A549 (cell line): Measurements from ENCODE around the gene MYLK. TPM values are rescaled to one million over a fixed set of nuclear protein-coding genes. Genes with fewer than 3 reads are reported as not detected.
A peak's percentile ranks its signal among the peaks of the same experiment; 100 is the strongest.
"Not testable (repeated sequence)": the region's sequence is repeated elsewhere in the genome, so short reads cannot be mapped to it uniquely, and the experiment has no call there.

Experiments used
- ATAC-seq, 2 experiments: fragments of 200-7000 bp in 1 of 2; fragments of >200 bp in 1 of 2; cut with Nextera tagmentation in 1 of 2; cut with Tn5 transposase in 1 of 2; 3 replicates each; pipeline versions ENCODE4 v1.8.0 to v1.9.1; 2018 to 2020; ENCODE audit warnings: mild to moderate bottlenecking in 1 of 2, moderate library complexity in 1 of 2
- CTCF ChIA-PET: fragments of 300-600 bp; sonication (Branson Sonifier 250); formaldehyde crosslinking; extraction: SDS; loops from one replicate; lab custom pipeline; 2021; ENCODE audit warnings: antibody characterized with exemption, inconsistent platforms; lab: Yijun Ruan, JAX
- POLR2A ChIA-PET: fragments of 350-600 bp; formaldehyde crosslinking; extraction: SDS; loops from one replicate; lab custom pipeline; 2021; ENCODE audit warnings: antibody characterized with exemption, inconsistent platforms; lab: Yijun Ruan, JAX
- DNase-seq, 2 experiments: peaks; one replicate each; pipeline versions ENCODE4 v3.0.0 to v3.0.0-alpha.2; 2011 to 2016; ENCODE audit warnings: low read depth in 1 of 2, low spot score in 1 of 2
- FAIRE-seq: peaks from 2 replicates; lab custom pipeline; 2011; peaks lifted over from hg19 to GRCh38; lab: Jason Lieb, UNC
- H3K27ac ChIP-seq, 2 experiments: fragments of >200 bp; sonication (Bioruptor Twin); formaldehyde crosslinking; 3 replicates each; pipeline ENCODE4 v1.5.1; 2016 to 2017
- H3K4me1 ChIP-seq: fragments of >200 bp; sonication (Bioruptor Twin); formaldehyde crosslinking; 3 replicates; pipeline ENCODE4 v1.6.1; 2016
- H3K4me2 ChIP-seq: fragments of >200 bp; sonication (Bioruptor Twin); formaldehyde crosslinking; 3 replicates; pipeline ENCODE4 v1.6.1; 2016
- H3K4me3 ChIP-seq: fragments of >200 bp; sonication (Bioruptor Twin); formaldehyde crosslinking; 3 replicates; pipeline ENCODE4 v1.5.1; 2016
- H3K9me3 ChIP-seq: fragments of >200 bp; sonication (Bioruptor Twin); formaldehyde crosslinking; 3 replicates; pipeline ENCODE4 v1.6.1; 2016
- CEBPB ChIP-seq, 2 experiments: fragments of >200 bp in 1 of 2; sonication (Bioruptor Twin) in 1 of 2; formaldehyde crosslinking in 1 of 2; IDR thresholded peaks; 2 replicates each; pipeline ENCODE4 v1.6.1; 2012 to 2016
- E2F6 ChIP-seq: IDR thresholded peaks from 2 replicates; pipeline ENCODE4 v1.6.1; 2012; ENCODE audit warnings: low read depth, borderline replicate concordance
- EP300 ChIP-seq, 2 experiments: fragments of >200 bp; sonication (Bioruptor Twin); formaldehyde crosslinking; IDR thresholded peaks; 2 replicates in 1 of 2; 3 replicates in 1 of 2; pipeline ENCODE4 v1.6.1; 2016 to 2017
- ESRRA ChIP-seq: fragments of 150-350 bp; IDR thresholded peaks from 2 replicates; pipeline ENCODE4 v1.6.1; 2014; ENCODE audit warnings: mild to moderate bottlenecking, low read length, borderline replicate concordance
- FOSB ChIP-seq: fragments of 250-450 bp; sonication (Bioruptor Pico); IDR thresholded peaks from 2 replicates; pipeline ENCODE4 v1.5.0; 2020; ENCODE audit warnings: mild to moderate bottlenecking, moderate library complexity
- FOSL2 ChIP-seq, 2 experiments: fragments of 450-650 bp in 1 of 2; fragments of >200 bp in 1 of 2; sonication (Bioruptor Twin) in 1 of 2; formaldehyde crosslinking; IDR thresholded peaks; 2 replicates each; pipeline versions ENCODE4 v1.5.0 to v1.6.1; 2016 to 2020; ENCODE audit warnings: mild to moderate bottlenecking in 1 of 2, moderate library complexity in 1 of 2
- FOXS1 ChIP-seq: fragments of 250-450 bp; sonication (Bioruptor Pico); IDR thresholded peaks from 2 replicates; pipeline ENCODE4 v1.5.0; 2020; ENCODE audit warnings: mild to moderate bottlenecking, moderate library complexity
- GATA3 ChIP-seq: IDR thresholded peaks from 2 replicates; pipeline ENCODE4 v1.6.1; 2012; ENCODE audit warnings: borderline replicate concordance
- HDAC2 ChIP-seq: fragments of 200-600 bp; sonication (generic); IDR thresholded peaks from 2 replicates; pipeline ENCODE4 v1.6.1; 2016
- HOXB5 ChIP-seq: fragments of 250-450 bp; sonication (Bioruptor Pico); IDR thresholded peaks from 2 replicates; pipeline ENCODE4 v1.5.0; 2020; ENCODE audit warnings: mild to moderate bottlenecking, moderate library complexity
- JUN ChIP-seq, 2 experiments: fragments of >200 bp; sonication (Bioruptor Twin); formaldehyde crosslinking; IDR thresholded peaks; 2 replicates in 1 of 2; 3 replicates in 1 of 2; pipeline ENCODE4 v1.6.1; 2016 to 2017
- JUNB ChIP-seq: fragments of >200 bp; sonication (Bioruptor Twin); formaldehyde crosslinking; IDR thresholded peaks from 2 replicates; pipeline ENCODE4 v1.6.1; 2016
- MAX ChIP-seq: IDR thresholded peaks from 2 replicates; pipeline ENCODE4 v1.6.1; 2012
- MAZ ChIP-seq: fragments of 150-350 bp; IDR thresholded peaks from 2 replicates; pipeline ENCODE4 v1.6.1; 2014; ENCODE audit warnings: antibody characterized with exemption, low read depth, low read length, borderline replicate concordance
- NR3C1 ChIP-seq: fragments of >200 bp; sonication (Bioruptor Twin); formaldehyde crosslinking; IDR thresholded peaks from 3 replicates; pipeline ENCODE4 v1.6.1; 2017
- POLR2A ChIP-seq: IDR thresholded peaks from 2 replicates; pipeline ENCODE4 v1.6.1; 2012; ENCODE audit warnings: mild to moderate bottlenecking, low read length
- RAD21 ChIP-seq, 2 experiments: fragments of >200 bp in 1 of 2; sonication (Bioruptor Twin) in 1 of 2; formaldehyde crosslinking in 1 of 2; IDR thresholded peaks in 1 of 2; conservative IDR thresholded peaks in 1 of 2; 2 replicates in 1 of 2; 3 replicates in 1 of 2; pipeline ENCODE4 v1.6.1; 2012 to 2018; ENCODE audit warnings: inconsistent platforms in 1 of 2
- SMC3 ChIP-seq: fragments of >200 bp; sonication (Bioruptor Twin); formaldehyde crosslinking; IDR thresholded peaks from 3 replicates; pipeline ENCODE4 v1.6.1; 2018; ENCODE audit warnings: inconsistent platforms
- SREBF2 ChIP-seq: fragments of 450-650 bp; IDR thresholded peaks from 2 replicates; pipeline ENCODE4 v1.6.1; 2014; ENCODE audit warnings: mild to moderate bottlenecking, moderate library complexity
- ZFP36 ChIP-seq: fragments of 450-650 bp; IDR thresholded peaks from 2 replicates; pipeline ENCODE4 v1.6.1; 2014; ENCODE audit warnings: borderline replicate concordance; ENCODE audit not compliant: partially characterized antibody
- ZNF302 ChIP-seq: fragments of 250-450 bp; sonication (Bioruptor Pico); IDR thresholded peaks from 2 replicates; pipeline ENCODE4 v1.9.0; 2021; ENCODE audit warnings: inconsistent platforms, mild to moderate bottlenecking, moderate library complexity
- WGBS: methylation state at CpG from one replicate; pipeline ENCODE4 v1.1.6; 2017; ENCODE audit errors: missing lambda C conversion rate; 5-methylcytosine and 5-hydroxymethylcytosine counted together
- polyA plus RNA-seq, 4 experiments: library from polyadenylated mRNA; depleted of rRNA in 3 of 4; stranded (reverse); fragments of >200 nt; fragmentation: RNase III in 1 of 4; extraction: RNeasy Plus Mini Kit Qiagen cat#74134 plus additional on column Dnase treatment in 1 of 4; gene quantifications; 2 replicates in 3 of 4; 3 replicates in 1 of 4; pipeline ENCODE4 v1.2.3, GENCODE V29; 2011 to 2017
- TF ChIP-seq, protein P1 (sequence below): fragments of 200-600 bp; sonication (generic); IDR thresholded peaks from 2 replicates; pipeline ENCODE4 v1.6.1; 2016; ENCODE audit warnings: antibody characterized with exemption, mild to moderate bottlenecking, moderate library complexity

MYLK gene
- polyA plus RNA-seq, 2 of the 4 experiments (the other 2 are of a cell fraction): 16.9 to 17.4 TPM

GRCh38 chr3:123606527-123606926 is 277.6 kb downstream of the MYLK start:
- ATAC-seq (no peak), FAIRE-seq (no peak), DNase-seq (no peak)
- no peaks in the 10 kb centered on the region for H3K9me3 ChIP-seq
- H3K4me1 ChIP-seq: peaks cover 53% of the 10 kb centered on the region
- CTCF ChIA-PET: interaction anchor here (0.9 to 2.1 kb wide), 6 partner anchors 12 to 46 kb away, joined by 3 to 11 read pairs (median 6); no protein-coding TSS in a partner anchor
- no peak for TF ChIP-seq FOSL2 (IDR thresholded peaks at IDR 0.05)
- TF ChIP-seq FOSL2 (CRISPR knock-in tag; IDR thresholded peaks at IDR 0.05): 0 out of 2 replicates have a peak, but pooled peaks have one; percentile 4
- TF ChIP-seq SMC3: no peak
- POLR2A ChIA-PET: interaction anchor here (1.4 to 3.1 kb wide), 2 partner anchors 21 to 143 kb away, joined by 3 to 28 read pairs; partner anchors contain the start of gene HACD2
- H3K27ac ChIP-seq: peak overlapping the region; percentile 90 to 93
- H3K4me3 ChIP-seq: peak overlapping the region; percentile 4; the same call in 1 of the 3 replicates
- peak overlapping the region; percentile 82 for H3K4me2 ChIP-seq

DNA sequence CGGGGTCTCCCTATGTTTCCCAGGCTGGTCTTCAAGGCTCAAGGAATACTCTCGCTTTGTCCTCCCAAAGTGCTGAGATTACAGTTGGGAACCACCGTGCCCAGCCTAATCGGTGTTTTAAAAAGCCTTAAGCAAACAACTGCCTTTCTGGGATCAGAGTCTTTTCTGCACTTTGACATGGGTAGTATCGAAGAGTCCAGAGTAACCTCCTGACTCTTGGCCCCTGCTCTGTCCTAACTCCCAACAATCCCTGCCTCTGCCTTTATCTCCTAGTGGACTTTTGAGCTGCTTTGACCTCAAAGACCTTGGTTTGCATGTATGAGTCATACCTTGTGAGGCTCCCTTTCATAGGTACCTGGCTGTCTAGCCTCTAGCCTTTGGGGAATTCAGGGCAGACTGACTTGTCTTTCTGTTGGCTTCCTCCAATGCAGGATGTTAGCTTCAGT is 278.3 kb downstream of the MYLK start:
- H3K9me3 ChIP-seq: no peaks in the 10 kb centered on the region
- ATAC-seq (peak; percentile 59 to 67), DNase-seq (peak; percentile 58 to 80), FAIRE-seq (peak; percentile 83)
- ChIA-PET POLR2A (interaction anchor here (1.4 to 3.1 kb wide), 2 partner anchors 21 to 144 kb away, joined by 3 to 28 read pairs; partner anchors contain the start of gene HACD2), CTCF (interaction anchor here (0.8 to 2.1 kb wide), 8 partner anchors 9 to 47 kb away, joined by 3 to 11 read pairs (median 6); no protein-coding TSS in a partner anchor)
- H3K4me2 ChIP-seq: peak overlapping the region; percentile 82
- WGBS: 8% methylated on average over 5 of the region's 5 CpGs
- H3K27ac ChIP-seq: peak overlapping the region; percentile 90 to 93
- H3K4me3 ChIP-seq: peak overlapping the region; percentile 10; the same call in 1 of the 3 replicates
- peaks cover 60% of the 10 kb centered on the region for H3K4me1 ChIP-seq
- TF ChIP-seq CEBPB (IDR thresholded peaks at IDR 0.05) (peak in 1 of 2 experiments; percentile 43; a peak in 2 of 4 replicates), SREBF2 (no peak), E2F6 (no peak), HOXB5 (no peak), FOSL2 (IDR thresholded peaks at IDR 0.05) (peak; percentile 56), FOSL2 (CRISPR knock-in tag; IDR thresholded peaks at IDR 0.05) (peak; percentile 93), MAX (peak; percentile 38), ESRRA (peak; percentile 83; the same call in 1 of the 2 replicates), ZNF302 (CRISPR knock-in tag) (no peak)
- TF ChIP-seq, protein P1, sequence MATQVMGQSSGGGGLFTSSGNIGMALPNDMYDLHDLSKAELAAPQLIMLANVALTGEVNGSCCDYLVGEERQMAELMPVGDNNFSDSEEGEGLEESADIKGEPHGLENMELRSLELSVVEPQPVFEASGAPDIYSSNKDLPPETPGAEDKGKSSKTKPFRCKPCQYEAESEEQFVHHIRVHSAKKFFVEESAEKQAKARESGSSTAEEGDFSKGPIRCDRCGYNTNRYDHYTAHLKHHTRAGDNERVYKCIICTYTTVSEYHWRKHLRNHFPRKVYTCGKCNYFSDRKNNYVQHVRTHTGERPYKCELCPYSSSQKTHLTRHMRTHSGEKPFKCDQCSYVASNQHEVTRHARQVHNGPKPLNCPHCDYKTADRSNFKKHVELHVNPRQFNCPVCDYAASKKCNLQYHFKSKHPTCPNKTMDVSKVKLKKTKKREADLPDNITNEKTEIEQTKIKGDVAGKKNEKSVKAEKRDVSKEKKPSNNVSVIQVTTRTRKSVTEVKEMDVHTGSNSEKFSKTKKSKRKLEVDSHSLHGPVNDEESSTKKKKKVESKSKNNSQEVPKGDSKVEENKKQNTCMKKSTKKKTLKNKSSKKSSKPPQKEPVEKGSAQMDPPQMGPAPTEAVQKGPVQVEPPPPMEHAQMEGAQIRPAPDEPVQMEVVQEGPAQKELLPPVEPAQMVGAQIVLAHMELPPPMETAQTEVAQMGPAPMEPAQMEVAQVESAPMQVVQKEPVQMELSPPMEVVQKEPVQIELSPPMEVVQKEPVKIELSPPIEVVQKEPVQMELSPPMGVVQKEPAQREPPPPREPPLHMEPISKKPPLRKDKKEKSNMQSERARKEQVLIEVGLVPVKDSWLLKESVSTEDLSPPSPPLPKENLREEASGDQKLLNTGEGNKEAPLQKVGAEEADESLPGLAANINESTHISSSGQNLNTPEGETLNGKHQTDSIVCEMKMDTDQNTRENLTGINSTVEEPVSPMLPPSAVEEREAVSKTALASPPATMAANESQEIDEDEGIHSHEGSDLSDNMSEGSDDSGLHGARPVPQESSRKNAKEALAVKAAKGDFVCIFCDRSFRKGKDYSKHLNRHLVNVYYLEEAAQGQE: no peak

GRCh38 chr3:123603153-123603552 is 281.0 kb downstream of the MYLK start:
- Histone ChIP-seq H3K27ac (peak overlapping the region; percentile 80 to 92), H3K4me1 (peaks cover 72% of the 10 kb centered on the region), H3K4me2 (peak overlapping the region; percentile 82)
- DNase-seq, H3K9me3 ChIP-seq, H3K4me3 ChIP-seq, ATAC-seq, FAIRE-seq: not testable (repeated sequence)
- ChIA-PET POLR2A (interaction anchor here (1.7 to 2.8 kb wide), 2 partner anchors 17 to 19 kb away, joined by 5 to 12 read pairs; partner anchors contain the start of gene HACD2), CTCF (interaction anchor here (1.0 kb wide), 1 partner anchor 50 kb away, joined by 3 read pairs; no protein-coding TSS in a partner anchor)
- WGBS: 64% methylated on average over 2 of the region's 2 CpGs

DNA sequence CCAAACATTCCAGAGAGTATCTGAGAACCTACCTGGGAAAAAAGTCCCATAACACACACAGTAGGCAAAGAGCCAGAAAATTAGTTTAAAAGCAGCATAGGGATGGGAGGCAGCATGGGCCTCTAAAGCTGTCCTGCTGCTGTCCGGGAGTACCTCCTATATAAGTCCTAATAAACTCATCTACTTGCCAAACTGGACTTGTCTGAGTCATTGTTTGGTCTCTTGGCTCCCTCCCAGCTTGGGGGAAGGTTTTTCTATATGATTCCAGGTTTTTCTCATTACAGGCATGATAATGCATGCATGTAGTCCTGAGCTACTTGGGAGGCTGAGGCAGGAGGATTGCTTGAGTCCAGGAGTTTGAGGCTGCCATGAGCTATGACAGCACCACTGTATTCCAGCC is 281.8 kb downstream of the MYLK start:
- 7% methylated on average over 1 of the region's 1 CpG for WGBS
- peak; percentile 70 to 86 for DNase-seq
- H3K4me1 ChIP-seq: peaks cover 80% of the 10 kb centered on the region
- H3K4me2 ChIP-seq: peak overlapping the region; percentile 82
- no peaks in the 10 kb centered on the region for H3K9me3 ChIP-seq
- POLR2A ChIA-PET: interaction anchor here (1.1 to 2.8 kb wide), 3 partner anchors 16 to 41 kb away, joined by 3 to 12 read pairs (median 5); partner anchors contain the start of gene HACD2
- CTCF ChIA-PET: no interaction called here
- no peak overlapping the region; the same call in 2 of the 3 replicates for H3K4me3 ChIP-seq
- peak overlapping the region; percentile 80 to 92 for H3K27ac ChIP-seq
- TF ChIP-seq FOSL2 (IDR thresholded peaks at IDR 0.05) (peak; percentile 56), FOSL2 (CRISPR knock-in tag; IDR thresholded peaks at IDR 0.05) (peak; percentile 87), MAZ (no peak), POLR2A (no peak), FOSB (CRISPR knock-in tag) (no peak), JUN (IDR thresholded peaks at IDR 0.05) (peak; percentile 35 to 36; a peak in 2 of 5 replicates), FOXS1 (no peak), GATA3 (peak; percentile 35; the same call in 1 of the 2 replicates), CEBPB (IDR thresholded peaks at IDR 0.05) (0 out of 4 replicates have a peak, but pooled peaks of 1 of the 2 experiments have one; percentile 61), EP300 (IDR thresholded peaks at IDR 0.05) (no peak), ZFP36 (no peak), JUNB (peak; percentile 61), NR3C1 (no peak), RAD21 (conservative IDR thresholded peaks at IDR 0.05 in 1 of 2, IDR thresholded peaks at IDR 0.05 in 1 of 2) (0 out of 5 replicates have a peak, but pooled peaks have one; percentile 17 to 21), MAX (0 out of 2 replicates have a peak, but pooled peaks have one; percentile 42), HDAC2 (no peak)
- TF ChIP-seq, all 56 proteins: peak for 7
- FAIRE-seq (peak; percentile 39), ATAC-seq (peak; percentile 54 to 55; a peak in 4 of 6 replicates)
